Choroid plexus epithelial cell (primary cell): ENCODE measurements around the gene GEMIN2.
"Not testable (repeated sequence)": the region's sequence is repeated elsewhere in the genome, so short reads cannot be mapped to it uniquely, and the experiment has no call there.

Experiments used
- DNase-seq: peaks from one replicate; pipeline ENCODE4 v3.0.0-alpha.2; 2010; ENCODE audit warnings: low read depth
- H3K4me3 ChIP-seq: 2 replicates; pipeline ENCODE4 v1.5.1; 2011; ENCODE audit warnings: low read depth, mild to moderate bottlenecking, control low read depth, low read length, moderate library complexity
- CTCF ChIP-seq: conservative IDR thresholded peaks from 2 replicates; pipeline ENCODE4 v1.5.1; 2011; ENCODE audit warnings: low read depth, mild to moderate bottlenecking, control low read depth, inconsistent platforms, low read length, moderate library complexity

The GEMIN2 gene

GRCh38 chr14:39180553-39180952, 66.4 kb downstream of the GEMIN2 start:
- DNase-seq, result no peak
- H3K4me3 ChIP-seq, result no peak overlapping the region
- TF ChIP-seq CTCF, result no peak

- DNase-seq, result no peak
- no peak overlapping the region for H3K4me3 ChIP-seq
- TF ChIP-seq CTCF, result no peak
Measured at GRCh38 chr14:39181026-39181692, 67.0 kb downstream of the GEMIN2 start.

GRCh38 chr14:39181693-39182047, 67.5 kb downstream of the GEMIN2 start:
- no peak overlapping the region for H3K4me3 ChIP-seq
- DNase-seq, result no peak
- TF ChIP-seq CTCF, result no peak

- TF ChIP-seq CTCF, result no peak
- DNase-seq, result no peak
- H3K4me3 ChIP-seq, result no peak overlapping the region
Measured at GRCh38 chr14:39182770-39183684, 68.9 kb downstream of the GEMIN2 start.

GRCh38 chr14:39183685-39184003, 69.5 kb downstream of the GEMIN2 start:
- not testable (repeated sequence) for DNase-seq, H3K4me3 ChIP-seq

GRCh38 chr14:39184628-39185255, 70.6 kb downstream of the GEMIN2 start:
- TF ChIP-seq CTCF, result no peak
- DNase-seq, result no peak

GRCh38 chr14:39185256-39186049, 71.3 kb downstream of the GEMIN2 start:
- DNase-seq, result no peak
- no peak overlapping the region for H3K4me3 ChIP-seq
- no peak for TF ChIP-seq CTCF

More at GRCh38 chr14:39184628-39185255, 70.6 kb downstream of the GEMIN2 start:
- H3K4me3 ChIP-seq, result no peak overlapping the region
